Measurements from ENCODE around the gene STC2. TPM values are rescaled to one million over a fixed set of nuclear protein-coding genes. Genes with fewer than 3 reads are reported as not detected.

The STC2 gene
- total and polyA plus RNA-seq, 2 experiments from 2014 or later: 27.3 to 132 TPM

GRCh38 chr5:173268750-173269432 lies 59.3 kb downstream of the STC2 start:
- no peak for DNase-seq (ENCODE audit: low spot score)
- Histone ChIP-seq H3K4me1 (ENCODE audit: insufficient read depth) (no peaks in the 10 kb centered on the region), H3K4me2 (no peak overlapping the region), H3K36me3 (ENCODE audit: insufficient read depth) (no peaks in the 10 kb centered on the region), H4K20me1 (replicated peaks; ENCODE audit: insufficient read depth) (no peaks in the 10 kb centered on the region), H3K4me3 (no peak overlapping the region), H3K27ac (ENCODE audit: low read depth) (no peak overlapping the region), H3K9me2 (ENCODE audit: insufficient read depth) (no peaks in the 10 kb centered on the region), H3K79me2 (replicated peaks; ENCODE audit: insufficient read depth) (no peaks in the 10 kb centered on the region), H2AFZ (no peak overlapping the region), H3K27me3 (ENCODE audit: insufficient read depth) (no peaks in the 10 kb centered on the region), H3F3A (replicated peaks; ENCODE audit: low read depth) (no peaks in the 10 kb centered on the region)
- H3K27ac Mint-ChIP-seq: no peak overlapping the region
- TF ChIP-seq STAT1 (IDR thresholded peaks at IDR 0.05; ENCODE audit: unreplicated experiment) (no peak), NANOG (IDR thresholded peaks at IDR 0.05; ENCODE audit: borderline replicate concordance) (no peak), CREB1 (CRISPR knock-in tag; IDR thresholded peaks at IDR 0.05; ENCODE audit: low read depth) (no peak), ZNF331 (CRISPR knock-in tag; IDR thresholded peaks at IDR 0.05; ENCODE audit: low read depth) (no peak)
- TF ChIP-seq, protein P1, sequence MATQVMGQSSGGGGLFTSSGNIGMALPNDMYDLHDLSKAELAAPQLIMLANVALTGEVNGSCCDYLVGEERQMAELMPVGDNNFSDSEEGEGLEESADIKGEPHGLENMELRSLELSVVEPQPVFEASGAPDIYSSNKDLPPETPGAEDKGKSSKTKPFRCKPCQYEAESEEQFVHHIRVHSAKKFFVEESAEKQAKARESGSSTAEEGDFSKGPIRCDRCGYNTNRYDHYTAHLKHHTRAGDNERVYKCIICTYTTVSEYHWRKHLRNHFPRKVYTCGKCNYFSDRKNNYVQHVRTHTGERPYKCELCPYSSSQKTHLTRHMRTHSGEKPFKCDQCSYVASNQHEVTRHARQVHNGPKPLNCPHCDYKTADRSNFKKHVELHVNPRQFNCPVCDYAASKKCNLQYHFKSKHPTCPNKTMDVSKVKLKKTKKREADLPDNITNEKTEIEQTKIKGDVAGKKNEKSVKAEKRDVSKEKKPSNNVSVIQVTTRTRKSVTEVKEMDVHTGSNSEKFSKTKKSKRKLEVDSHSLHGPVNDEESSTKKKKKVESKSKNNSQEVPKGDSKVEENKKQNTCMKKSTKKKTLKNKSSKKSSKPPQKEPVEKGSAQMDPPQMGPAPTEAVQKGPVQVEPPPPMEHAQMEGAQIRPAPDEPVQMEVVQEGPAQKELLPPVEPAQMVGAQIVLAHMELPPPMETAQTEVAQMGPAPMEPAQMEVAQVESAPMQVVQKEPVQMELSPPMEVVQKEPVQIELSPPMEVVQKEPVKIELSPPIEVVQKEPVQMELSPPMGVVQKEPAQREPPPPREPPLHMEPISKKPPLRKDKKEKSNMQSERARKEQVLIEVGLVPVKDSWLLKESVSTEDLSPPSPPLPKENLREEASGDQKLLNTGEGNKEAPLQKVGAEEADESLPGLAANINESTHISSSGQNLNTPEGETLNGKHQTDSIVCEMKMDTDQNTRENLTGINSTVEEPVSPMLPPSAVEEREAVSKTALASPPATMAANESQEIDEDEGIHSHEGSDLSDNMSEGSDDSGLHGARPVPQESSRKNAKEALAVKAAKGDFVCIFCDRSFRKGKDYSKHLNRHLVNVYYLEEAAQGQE (IDR thresholded peaks at IDR 0.05; ENCODE audit: unreplicated experiment): no peak
- TF ChIP-seq, protein P2, sequence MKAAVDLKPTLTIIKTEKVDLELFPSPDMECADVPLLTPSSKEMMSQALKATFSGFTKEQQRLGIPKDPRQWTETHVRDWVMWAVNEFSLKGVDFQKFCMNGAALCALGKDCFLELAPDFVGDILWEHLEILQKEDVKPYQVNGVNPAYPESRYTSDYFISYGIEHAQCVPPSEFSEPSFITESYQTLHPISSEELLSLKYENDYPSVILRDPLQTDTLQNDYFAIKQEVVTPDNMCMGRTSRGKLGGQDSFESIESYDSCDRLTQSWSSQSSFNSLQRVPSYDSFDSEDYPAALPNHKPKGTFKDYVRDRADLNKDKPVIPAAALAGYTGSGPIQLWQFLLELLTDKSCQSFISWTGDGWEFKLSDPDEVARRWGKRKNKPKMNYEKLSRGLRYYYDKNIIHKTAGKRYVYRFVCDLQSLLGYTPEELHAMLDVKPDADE (IDR thresholded peaks at IDR 0.05): no peak
- ATAC-seq: no peak
- H3K9me3 Mint-ChIP-seq: 0 out of 3 replicates have a peak, but pooled peaks cover 3% of the 10 kb centered on the region
- H3K4me1 Mint-ChIP-seq: no peaks in the 10 kb centered on the region
- no peak overlapping the region for H3K4me3 Mint-ChIP-seq
- H3K27me3 Mint-ChIP-seq (ENCODE audit: insufficient read depth, low read depth, poor library complexity): peaks cover 6% of the 10 kb centered on the region
- H3K36me3 Mint-ChIP-seq (ENCODE audit: low read depth): no peaks in the 10 kb centered on the region

- H4K20me1 ChIP-seq (replicated peaks; ENCODE audit: insufficient read depth): no peaks in the 10 kb centered on the region
- ATAC-seq: no peak
- Mint-ChIP-seq H3K27ac (no peak overlapping the region), H3K36me3 (ENCODE audit: low read depth) (no peaks in the 10 kb centered on the region), H3K4me3 (no peak overlapping the region), H3K9me3 (no peaks in the 10 kb centered on the region), H3K27me3 (ENCODE audit: insufficient read depth, low read depth, poor library complexity) (peaks cover 9% of the 10 kb centered on the region), H3K4me1 (no peaks in the 10 kb centered on the region)
- H3K4me3 ChIP-seq: no peak overlapping the region
- 0 out of 2 replicates have a peak overlapping the region, but pooled peaks have one; percentile 18 for H2AFZ ChIP-seq
- no peaks in the 10 kb centered on the region for H3F3A ChIP-seq (replicated peaks; ENCODE audit: low read depth)
- no peak overlapping the region for H3K4me2 ChIP-seq
- H3K27ac ChIP-seq (ENCODE audit: low read depth): no peak overlapping the region
- no peaks in the 10 kb centered on the region for H3K9me2 ChIP-seq (ENCODE audit: insufficient read depth)
- DNase-seq (ENCODE audit: low spot score): no peak
- H3K79me2 ChIP-seq (replicated peaks; ENCODE audit: insufficient read depth): no peaks in the 10 kb centered on the region
- H3K36me3 ChIP-seq (ENCODE audit: insufficient read depth): no peaks in the 10 kb centered on the region
- no peaks in the 10 kb centered on the region for H3K4me1 ChIP-seq (ENCODE audit: insufficient read depth)
- no peaks in the 10 kb centered on the region for H3K27me3 ChIP-seq (ENCODE audit: insufficient read depth)
- TF ChIP-seq EZH2phosphoT487 (IDR thresholded peaks at IDR 0.05; ENCODE audit: unreplicated experiment) (no peak), STAT1 (IDR thresholded peaks at IDR 0.05; ENCODE audit: unreplicated experiment) (no peak), NANOG (IDR thresholded peaks at IDR 0.05; ENCODE audit: borderline replicate concordance) (no peak)
- TF ChIP-seq, protein P1 (IDR thresholded peaks at IDR 0.05; ENCODE audit: unreplicated experiment): no peak
Measured at GRCh38 chr5:173265433-173265832, 62.8 kb downstream of the STC2 start.

Data from GM23338 (cell line).